Endothelial cell of umbilical vein (primary cell): ENCODE measurements around the gene IL3RA. TPM values are rescaled to one million over a fixed set of nuclear protein-coding genes. Genes with fewer than 3 reads are reported as not detected.

Source experiments
- BruUV-seq: library from RNA; stranded (reverse); fragments of 400-500 nt; replicated peaks from 2 replicates; lab custom pipeline; 2021; lab: Mats Ljungman, UMichigan
- CTCF ChIA-PET: fragments of 300-600, 350-600 bp; sonication (Branson Sonifier 250); formaldehyde crosslinking; loops from one replicate; lab custom pipeline; 2021; ENCODE audit warnings: antibody characterized with exemption, inconsistent platforms; lab: Charles Lee
- POLR2A ChIA-PET: fragments of 300-600, 350-600 bp; sonication (Branson Sonifier 250); formaldehyde crosslinking; loops from one replicate; lab custom pipeline; 2021; ENCODE audit warnings: antibody characterized with exemption, inconsistent platforms; lab: Charles Lee
- DNase-seq: peaks from one replicate; pipeline ENCODE4 v3.0.0-alpha.2; 2011; ENCODE audit warnings: low read depth, low spot score
- FAIRE-seq: peaks from 2 replicates; lab custom pipeline; 2011; peaks lifted over from hg19 to GRCh38; lab: Jason Lieb, UNC
- H2AFZ ChIP-seq: 2 replicates; pipeline ENCODE4 v1.6.0; 2012; ENCODE audit warnings: low read depth, low read length, control low read depth, inconsistent platforms
- H3K27ac ChIP-seq: 2 replicates; pipeline ENCODE4 v1.5.1; 2011; ENCODE audit warnings: low read depth, mild to moderate bottlenecking, control low read depth, low read length, moderate library complexity; ENCODE audit not compliant: insufficient read depth
- H3K27me3 ChIP-seq, 2 experiments: 2 replicates each; pipeline versions ENCODE4 v1.6.0 to v1.6.1; 2011; ENCODE audit warnings: low read length in 2 of 2, mixed read lengths in 1 of 2; ENCODE audit not compliant: control insufficient read depth in 2 of 2, insufficient read depth in 2 of 2
- H3K36me3 ChIP-seq, 2 experiments: 2 replicates in 1 of 2; 3 replicates in 1 of 2; pipeline ENCODE4 v1.5.1; 2011; ENCODE audit warnings: low read length in 2 of 2, mild to moderate bottlenecking in 1 of 2, moderate library complexity in 1 of 2; ENCODE audit not compliant: control insufficient read depth in 2 of 2, insufficient read depth in 2 of 2; ENCODE audit errors: extremely low read depth in 1 of 2
- H3K4me1 ChIP-seq: 3 replicates; pipeline ENCODE4 v1.5.1; 2011; ENCODE audit warnings: mild to moderate bottlenecking, low read length; ENCODE audit not compliant: control insufficient read depth, insufficient read depth; ENCODE audit errors: extremely low read depth
- H3K4me2 ChIP-seq: 2 replicates; pipeline ENCODE4 v1.6.1; 2011; ENCODE audit warnings: low read length, control low read depth, mixed read lengths; ENCODE audit not compliant: insufficient read depth
- H3K4me3 ChIP-seq, 3 experiments: fragments of 200-600 bp in 1 of 3; sonication (generic), shearing (Covaris generic) in 1 of 3; replicated peaks in 1 of 3; 2 replicates each; pipeline ENCODE4 v1.5.1; 2011 to 2016; ENCODE audit warnings: control low read depth in 3 of 3, low read length in 3 of 3, mild to moderate bottlenecking in 2 of 3, inconsistent platforms in 1 of 3, low read depth in 1 of 3, moderate library complexity in 1 of 3; ENCODE audit not compliant: insufficient read depth in 1 of 3
- H3K79me2 ChIP-seq: 2 replicates; pipeline ENCODE4 v1.6.0; 2012; ENCODE audit warnings: low read length, inconsistent platforms; ENCODE audit not compliant: control insufficient read depth, insufficient read depth
- H3K9ac ChIP-seq: replicated peaks from 2 replicates; pipeline ENCODE3; 2011; ENCODE audit warnings: low read length, control low read depth; ENCODE audit not compliant: insufficient read depth; ENCODE audit errors: extremely low read depth
- H3K9me1 ChIP-seq: replicated peaks from 3 replicates; pipeline ENCODE4 v1.6.0; 2011; ENCODE audit warnings: mild to moderate bottlenecking, low read length; ENCODE audit not compliant: control insufficient read depth, insufficient read depth; ENCODE audit errors: extremely low read depth
- H3K9me3 ChIP-seq: replicated peaks from 2 replicates; pipeline ENCODE4 v1.5.1; 2012; ENCODE audit warnings: low read length, inconsistent platforms; ENCODE audit not compliant: control insufficient read depth, insufficient read depth
- H4K20me1 ChIP-seq: replicated peaks from 2 replicates; pipeline ENCODE3; 2011; ENCODE audit warnings: mild to moderate bottlenecking, low read length; ENCODE audit not compliant: control insufficient read depth, insufficient read depth; ENCODE audit errors: extremely low read depth
- CTCF ChIP-seq, 2 donors: IDR thresholded peaks; 1 replicate in 1 of 2; 2 replicates in 1 of 2; pipeline ENCODE4 v1.5.1; 2011; ENCODE audit warnings: low read length in 2 of 2, mild to moderate bottlenecking in 2 of 2, moderate library complexity in 2 of 2, control low read depth in 1 of 2, inconsistent platforms in 1 of 2, low read depth in 1 of 2; ENCODE audit not compliant: insufficient read depth in 1 of 2; ENCODE audit errors: extremely low read depth in 1 of 2
- EZH2 ChIP-seq: IDR thresholded peaks from 2 replicates; pipeline ENCODE4 v1.6.1; 2012; ENCODE audit warnings: borderline replicate concordance, low read depth, mild to moderate bottlenecking, moderate library complexity, low read length, inconsistent platforms; ENCODE audit not compliant: severe bottlenecking
- FOS ChIP-seq: IDR thresholded peaks from 2 replicates; pipeline ENCODE4 v1.6.1; 2011; ENCODE audit warnings: mild to moderate bottlenecking, low read length, moderate library complexity, borderline replicate concordance; ENCODE audit not compliant: insufficient read depth
- GATA2 ChIP-seq: IDR thresholded peaks from 2 replicates; pipeline ENCODE4 v1.7.0; 2011; ENCODE audit warnings: low read depth, mild to moderate bottlenecking, moderate library complexity, mixed read lengths, low read length; ENCODE audit not compliant: insufficient read length, insufficient read depth
- JUN ChIP-seq: IDR thresholded peaks from 2 replicates; pipeline ENCODE4 v1.6.1; 2011; ENCODE audit warnings: borderline replicate concordance, low read depth; ENCODE audit not compliant: insufficient read length, insufficient read depth
- MAX ChIP-seq: IDR thresholded peaks from 2 replicates; pipeline ENCODE4 v1.6.1; 2011; ENCODE audit not compliant: insufficient read depth, insufficient read length
- MYC ChIP-seq: IDR thresholded peaks from one replicate; pipeline ENCODE4 v1.6.1; 2011; ENCODE audit warnings: mild to moderate bottlenecking, low read depth, low read length
- POLR2A ChIP-seq: IDR thresholded peaks from 2 replicates; pipeline ENCODE4 v1.6.1; 2012; ENCODE audit warnings: low read depth, mild to moderate bottlenecking, control low read depth, low read length
- POLR2AphosphoS5 ChIP-seq: IDR thresholded peaks from 2 replicates; pipeline ENCODE4 v1.6.1; 2012; ENCODE audit warnings: low read depth, mild to moderate bottlenecking, control low read depth, low read length, moderate library complexity; ENCODE audit not compliant: insufficient read depth
- dilution Hi-C: fragments of 300-500 bp; cut with MboI; formaldehyde crosslinking; loops from one replicate; pipeline ENCODE4 v1.15.0; 2019; ENCODE audit warnings: low sequenced_read_pairs; ENCODE audit not compliant: extremely low pct_ligation_motif_present
- intact Hi-C: fragments of 100-400 bp; cut with micrococcal nuclease; formaldehyde crosslinking; loops from one replicate; pipeline ENCODE4 v1.10.0; 2022
- polyA plus RNA-seq, 4 experiments: library from polyadenylated mRNA; depleted of rRNA in 3 of 4; stranded (reverse) in 3 of 4; unstranded in 1 of 4; fragments of >200 nt; gene quantifications; 2 replicates each; pipeline versions ENCODE4 v1.2.1 to v1.2.3, GENCODE V29; 2011 to 2012; ENCODE audit warnings: missing spikeins in 1 of 4
- total RNA-seq: library from RNA; stranded (reverse); gene quantifications from 2 replicates; pipeline ENCODE4 v1.2.3, GENCODE V29; 2021

IL3RA gene
- total and polyA plus RNA-seq, 2 donors (not counting 3 experiments of a cell fraction or from before 2014, with no cell fraction given), result 28.9 to 35.1 TPM

GRCh38 chrX:1401611-1402430 is 65.2 kb downstream of the IL3RA start:
- Histone ChIP-seq H2AFZ (no peak overlapping the region), H3K4me2 (no peak overlapping the region), H4K20me1 (no peaks in the 10 kb centered on the region), H3K9me1 (no peaks in the 10 kb centered on the region), H3K9me3 (no peaks in the 10 kb centered on the region), H3K9ac (no peak overlapping the region), H3K4me3 (no peak overlapping the region), H3K4me1 (no peaks in the 10 kb centered on the region), H3K27me3 (no peaks in the 10 kb centered on the region), H3K36me3 (peaks cover 2 to 15% of the 10 kb centered on the region in 2 experiments), H3K79me2 (no peaks in the 10 kb centered on the region), H3K27ac (no peak overlapping the region)
- intact Hi-C loops, result no loop called here
- POLR2A ChIA-PET, result no interaction called here
- DNase-seq (no peak), FAIRE-seq (no peak)
- TF ChIP-seq GATA2 (no peak), POLR2A (no peak), POLR2AphosphoS5 (no peak)
- CTCF ChIA-PET, result no interaction called here
- dilution Hi-C loops, result no loop called here
- BruUV-seq, result no TSS peak

GRCh38 chrX:1403228-1403627 is 66.6 kb downstream of the IL3RA start:
- BruUV-seq, result no TSS peak
- Histone ChIP-seq H3K9me3 (no peaks in the 10 kb centered on the region), H3K27me3 (no peaks in the 10 kb centered on the region), H3K27ac (no peak overlapping the region), H3K36me3 (peaks cover 2 to 18% of the 10 kb centered on the region in 2 experiments), H3K9me1 (no peaks in the 10 kb centered on the region), H3K4me3 (no peak overlapping the region), H3K79me2 (no peaks in the 10 kb centered on the region), H3K4me1 (no peaks in the 10 kb centered on the region), H3K4me2 (no peak overlapping the region), H2AFZ (no peak overlapping the region), H4K20me1 (no peaks in the 10 kb centered on the region), H3K9ac (no peak overlapping the region)
- intact Hi-C loops (no loop called here), dilution Hi-C loops (no loop called here)
- ChIA-PET POLR2A (no interaction called here), CTCF (no interaction called here)
- no peak for FAIRE-seq
- no peak for TF ChIP-seq FOS
- TF ChIP-seq POLR2AphosphoS5, result no peak
- TF ChIP-seq MYC, result no peak
- no peak for TF ChIP-seq POLR2A
- no peak for TF ChIP-seq GATA2
- no peak for TF ChIP-seq JUN
- no peak for TF ChIP-seq MAX
- TF ChIP-seq CTCF (IDR thresholded peaks at IDR 0.05; ENCODE audit: extremely low read depth in 1 of 2, insufficient read depth in 1 of 2, low read depth in 1 of 2, low read length in 2 of 2), result no peak
- TF ChIP-seq EZH2, result no peak
- no peak for DNase-seq
